Measurements from ENCODE around the gene GTPBP3.

Gene GTPBP3

GRCh38 chr19:17327654-17328516 lies 9.5 kb upstream of the GTPBP3 start:
- DNase-seq (ENCODE audit: low read depth, low spot score) = no peak

- no peak for DNase-seq (ENCODE audit: low read depth, low spot score)
Measured at GRCh38 chr19:17328517-17329365, 8.6 kb upstream of the GTPBP3 start.

GRCh38 chr19:17329366-17330261 lies 7.7 kb upstream of the GTPBP3 start:
- no peak for DNase-seq (ENCODE audit: low read depth, low spot score)

GRCh38 chr19:17330262-17331044 lies 6.9 kb upstream of the GTPBP3 start:
- no peak for DNase-seq (ENCODE audit: low read depth, low spot score)

GRCh38 chr19:17331045-17331558 lies 6.3 kb upstream of the GTPBP3 start:
- no peak for DNase-seq (ENCODE audit: low read depth, low spot score)

DNA sequence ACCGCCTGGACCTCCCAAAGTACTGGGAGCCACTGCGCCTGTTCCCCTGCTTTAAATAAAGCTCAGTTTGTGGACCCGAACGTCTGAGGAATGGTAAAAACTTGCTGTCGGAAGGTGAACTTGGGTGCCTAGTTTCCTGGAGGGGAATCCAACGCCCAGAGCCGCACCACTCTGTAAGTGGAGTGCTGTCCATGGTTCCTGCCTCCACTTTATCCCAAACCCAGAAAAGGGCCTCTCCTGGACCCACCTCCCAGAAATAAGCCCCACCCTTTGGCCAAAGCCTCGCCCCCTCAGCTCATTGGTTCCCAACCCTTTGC lies 5.0 kb upstream of the GTPBP3 start:
- no peak for DNase-seq (ENCODE audit: low read depth, low spot score)

DNA sequence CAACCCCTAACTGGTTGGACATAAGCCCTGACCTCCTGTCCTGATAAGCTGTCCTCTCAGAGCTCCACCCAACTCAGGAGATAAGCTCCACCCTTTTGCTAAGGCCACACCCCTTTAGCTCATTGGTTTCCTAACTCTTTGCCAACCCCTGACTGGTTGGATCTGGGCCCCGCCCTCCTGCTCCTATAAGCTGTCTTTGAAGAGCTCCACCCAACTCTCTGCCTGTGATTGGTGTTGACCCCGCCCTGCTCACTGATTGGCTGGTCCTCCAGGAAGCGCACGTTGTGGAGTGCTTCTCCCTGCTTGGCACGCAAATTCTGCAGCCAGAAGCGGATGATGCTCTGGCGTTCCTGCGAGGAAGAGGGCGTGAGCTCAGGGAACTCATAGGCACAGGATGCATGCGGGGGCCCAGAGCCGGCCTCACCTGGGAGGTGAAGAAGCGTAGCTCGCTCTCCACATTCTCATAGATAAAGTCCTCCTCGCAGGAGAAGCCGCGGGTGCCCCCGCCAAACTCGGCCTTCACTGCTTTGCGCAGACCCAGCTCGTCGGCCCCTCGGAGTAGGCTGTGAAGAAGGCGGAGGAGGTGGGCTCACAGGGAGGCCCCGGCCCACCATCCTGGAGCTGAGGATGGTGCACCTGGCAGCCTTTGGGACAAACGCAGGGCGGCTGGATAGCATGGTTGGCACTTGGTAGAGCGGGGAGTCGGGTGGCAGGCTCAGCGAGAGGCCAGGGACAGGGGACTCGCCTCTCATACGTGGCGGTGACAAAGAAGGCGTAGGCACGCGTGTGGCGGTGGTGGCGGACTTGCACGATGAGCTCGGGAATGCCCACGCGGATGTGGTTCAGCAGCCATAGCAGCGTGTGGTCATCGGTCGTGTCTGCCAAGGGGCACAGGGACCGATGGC lies 4.4 kb upstream of the GTPBP3 start:
- peak; percentile 43 for DNase-seq (ENCODE audit: low read depth, low spot score)

- peak; percentile 82 for DNase-seq (ENCODE audit: low read depth, low spot score)
Measured at GRCh38 chr19:17333611-17334413, 3.5 kb upstream of the GTPBP3 start.

DNA sequence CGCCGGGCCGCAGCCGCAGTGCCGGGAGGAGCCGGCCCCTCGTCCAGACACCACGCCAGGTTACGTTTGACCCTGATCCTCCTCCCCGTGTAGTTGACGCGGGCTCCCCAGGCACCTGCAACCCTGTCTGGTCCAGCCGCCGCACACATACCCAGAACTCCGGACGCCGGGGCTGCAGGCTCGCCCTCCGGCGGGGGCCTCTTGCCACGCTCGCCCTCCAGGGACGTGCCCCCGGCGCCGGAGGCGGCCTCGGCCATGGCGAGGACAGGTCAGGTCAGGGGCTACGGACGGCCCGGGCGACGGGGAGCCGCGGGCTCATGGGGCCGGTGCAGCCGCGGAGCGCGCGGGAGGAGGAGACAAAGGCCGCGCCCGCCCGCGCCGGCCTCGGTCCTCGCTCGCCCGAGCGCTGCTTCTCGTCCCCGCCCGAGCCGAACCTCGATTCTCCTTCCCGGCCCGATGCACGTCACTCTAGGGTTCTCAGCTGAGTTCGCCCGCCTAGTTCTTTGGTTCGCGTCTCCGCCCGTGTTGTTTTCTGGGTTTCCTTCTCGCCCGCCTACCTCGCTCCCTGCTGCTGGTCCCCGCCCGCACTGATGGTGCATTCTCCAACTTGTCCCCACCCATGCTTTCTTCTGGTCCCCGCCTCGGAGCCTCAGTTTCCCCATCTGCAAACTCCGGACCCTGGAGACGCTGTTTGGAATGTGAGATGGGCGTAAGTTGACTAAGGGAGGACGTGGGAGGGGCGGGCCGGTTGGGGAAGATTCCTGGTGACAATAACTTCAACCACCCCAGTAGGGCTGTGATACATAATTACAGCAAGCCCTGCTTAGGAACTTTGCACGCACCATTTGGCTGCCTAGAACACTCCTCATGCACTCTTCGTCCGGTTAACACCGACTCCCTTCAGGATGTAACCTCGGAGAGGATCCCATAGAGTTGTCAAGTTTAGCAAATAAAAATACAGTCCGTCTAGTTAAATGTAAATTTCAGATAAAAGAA lies 2.6 kb upstream of the GTPBP3 start, which contains the start of gene ANO8:
Gene ANO8, minus strand, starts transcription at position 442 of the 996 bp plus-strand sequence. Its CDS starts 185 bp downstream, at position 257.
- DNase-seq (ENCODE audit: low read depth, low spot score) = peak; percentile 99

GRCh38 chr19:17335575-17335974 lies 1.8 kb upstream of the GTPBP3 start:
- no peak for DNase-seq (ENCODE audit: low read depth, low spot score)

DNA sequence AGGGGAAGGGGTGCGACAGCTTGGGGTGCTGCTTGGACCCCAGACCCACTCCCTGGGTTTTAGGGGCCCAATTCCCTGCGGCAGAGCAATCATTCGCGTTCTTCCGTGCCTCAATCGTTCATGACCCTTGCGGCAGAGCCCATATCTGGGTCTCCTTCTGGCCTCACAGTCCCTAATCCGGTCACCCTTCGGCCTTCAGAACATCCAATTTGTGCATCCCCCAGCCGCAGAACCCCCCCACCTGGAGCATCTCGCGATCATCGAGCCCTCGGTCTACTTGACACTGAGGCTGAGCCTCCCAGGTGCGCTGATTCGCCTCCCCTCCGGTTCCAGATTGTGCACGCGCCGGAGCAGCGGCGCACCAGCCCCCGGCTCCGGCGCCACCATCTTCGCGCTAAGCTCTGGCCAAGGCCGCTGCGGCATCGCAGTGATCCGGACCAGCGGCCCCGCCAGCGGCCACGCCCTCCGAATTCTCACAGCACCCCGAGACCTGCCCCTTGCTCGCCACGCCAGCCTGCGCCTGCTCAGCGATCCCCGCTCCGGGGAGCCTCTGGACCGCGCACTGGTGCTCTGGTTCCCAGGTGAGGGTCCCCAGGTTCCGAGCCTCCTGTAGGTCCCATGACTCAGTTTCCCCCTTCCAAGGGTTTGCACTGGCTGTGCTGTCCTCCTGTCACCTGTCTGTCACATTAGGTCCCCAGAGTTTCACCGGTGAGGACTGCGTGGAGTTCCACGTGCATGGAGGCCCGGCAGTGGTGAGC lies 501 bp downstream of the GTPBP3 start:
- DNase-seq (ENCODE audit: low read depth, low spot score) = no peak

GRCh38 chr19:17338433-17339078 lies 1.2 kb downstream of the GTPBP3 start:
- no peak for DNase-seq (ENCODE audit: low read depth, low spot score)

- DNase-seq (ENCODE audit: low read depth, low spot score) = no peak
Measured at GRCh38 chr19:17339088-17339741, 1.9 kb downstream of the GTPBP3 start.

DNA sequence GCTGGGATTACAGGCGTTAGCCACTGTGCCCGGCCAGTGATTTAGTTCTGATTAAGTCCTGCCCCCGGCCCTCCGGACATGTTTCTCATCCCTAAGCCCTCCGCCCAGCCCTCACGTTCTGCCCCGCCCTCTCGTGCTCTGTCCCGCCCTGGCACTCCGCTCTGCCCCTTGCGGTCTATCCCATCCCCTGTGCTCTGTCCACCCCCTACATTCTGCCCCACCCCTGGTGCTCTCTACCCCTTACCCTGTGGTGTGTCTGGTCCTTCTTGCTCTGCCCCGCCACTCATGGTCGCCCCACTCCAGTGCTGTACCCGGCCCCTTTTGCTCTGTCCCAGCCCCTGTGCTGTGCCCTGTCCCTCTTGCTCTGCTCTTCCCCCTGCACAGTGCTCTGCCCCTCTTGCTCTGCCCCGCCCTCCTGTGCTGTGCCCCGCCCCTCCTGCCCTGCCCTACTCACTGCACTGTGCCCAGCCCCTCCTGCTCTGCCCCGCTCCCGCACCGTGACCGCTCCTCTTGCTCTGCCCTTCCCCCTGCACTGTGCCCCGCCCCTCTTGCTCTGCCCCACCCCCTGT lies 3.0 kb downstream of the GTPBP3 start:
- no peak for DNase-seq (ENCODE audit: low read depth, low spot score)

DNA sequence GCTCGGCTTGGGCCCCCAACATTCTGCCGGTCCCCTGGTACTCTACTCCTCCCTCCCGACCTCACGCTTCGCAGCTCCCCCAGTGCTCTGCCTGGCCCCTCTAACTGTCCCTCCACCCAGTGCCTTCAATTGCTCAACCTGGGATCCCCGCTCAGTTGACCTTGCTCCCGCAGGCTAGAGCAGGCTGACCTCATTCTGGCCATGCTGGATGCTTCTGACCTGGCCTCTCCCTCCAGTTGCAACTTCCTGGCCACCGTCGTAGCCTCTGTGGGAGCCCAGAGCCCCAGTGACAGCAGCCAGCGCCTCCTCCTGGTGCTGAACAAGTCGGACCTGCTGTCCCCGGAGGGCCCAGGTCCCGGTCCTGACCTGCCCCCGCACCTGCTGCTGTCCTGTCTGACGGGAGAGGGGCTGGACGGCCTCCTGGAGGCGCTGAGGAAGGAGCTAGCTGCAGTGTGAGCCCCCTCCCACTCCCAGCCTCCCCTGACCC lies 3.6 kb downstream of the GTPBP3 start:
- DNase-seq (ENCODE audit: low read depth, low spot score) = no peak
